Psoas muscle (tissue), 8 donors: ENCODE results near the gene ZNF66. TPM values are rescaled to one million over a fixed set of nuclear protein-coding genes. Genes with fewer than 3 reads are reported as not detected.
A peak's percentile ranks its signal among the peaks of the same experiment; 100 is the strongest.
"Not testable (repeated sequence)": the region's sequence is repeated elsewhere in the genome, so short reads cannot be mapped to it uniquely, and the experiment has no call there.

Source experiments
- ATAC-seq, 4 donors: fragments of 200-7000 bp; cut with Tn5 transposase; one replicate each; pipeline ENCODE4 v1.9.1; 2020; ENCODE audit warnings: moderate library complexity in 3 of 4, mild to moderate bottlenecking in 2 of 4
- DNase-seq, 2 donors: peaks; one replicate each; pipeline ENCODE4 v3.0.0-alpha.2; 2020
- H3K27ac ChIP-seq: fragments of 200-600 bp; one replicate; pipeline ENCODE4 v1.8.0; 2022
- H3K27me3 ChIP-seq, 3 donors: fragments of 200-600 bp in 1 of 3; one replicate each; pipeline versions ENCODE4 v1.6.1 to v1.8.0; 2013 to 2022; ENCODE audit warnings: low read length in 2 of 3, mild to moderate bottlenecking in 2 of 3, moderate library complexity in 1 of 3; ENCODE audit not compliant: insufficient read depth in 3 of 3
- H3K36me3 ChIP-seq, 2 donors: fragments of 200-600 bp in 1 of 2; one replicate each; pipeline versions ENCODE4 v1.6.1 to v1.8.0; 2013 to 2022; ENCODE audit warnings: low read depth in 1 of 2, mild to moderate bottlenecking in 1 of 2, moderate library complexity in 1 of 2; ENCODE audit not compliant: insufficient read depth in 1 of 2
- H3K4me1 ChIP-seq: fragments of 200-600 bp; one replicate; pipeline ENCODE4 v1.8.0; 2022
- H3K4me3 ChIP-seq: fragments of 200-600 bp; one replicate; pipeline ENCODE4 v1.8.0; 2022; ENCODE audit warnings: mild to moderate bottlenecking
- H3K9me3 ChIP-seq: fragments of 200-600 bp; one replicate; pipeline ENCODE4 v1.8.0; 2022
- WGBS, 3 donors: extraction: QIAGEN DNeasy Blood & Tissue Kit; methylation state at CpG; one replicate each; pipeline versions ENCODE4 v1.1.6 to v1.1.7; 2013; 5-methylcytosine and 5-hydroxymethylcytosine counted together
- intact Hi-C, 2 donors: fragments of 100-400 bp; cut with DNase I; formaldehyde crosslinking; loops; one replicate each; pipeline versions ENCODE4 v1.11.0 to v1.14.2; 2022
- long read RNA-seq, 2 donors: library from polyadenylated mRNA; unstranded; transcript quantifications; one replicate each; pipeline ENCODE4 v2.0.0, GENCODE V29; 2021
- polyA plus RNA-seq, 3 donors: library from polyadenylated mRNA; stranded (reverse); fragments of 200-250 nt; gene quantifications; one replicate each; pipeline ENCODE4 v1.2.3, GENCODE V29; 2013
- total RNA-seq, 4 donors: library from RNA; stranded (reverse); fragmentation: NEBNext Ultra II Directional in 2 of 4; extraction: Animal tissue kit (Norgen Biotek cat#: 25700) in 2 of 4; gene quantifications; one replicate each; pipeline versions ENCODE4 v1.2.1 to v1.2.4, GENCODE V29; 2021 to 2023
- TF ChIP-seq, protein P1 (sequence below): fragments of 200-600 bp; IDR thresholded peaks from one replicate; pipeline ENCODE4 v1.8.0; 2022; ENCODE audit warnings: antibody characterized with exemption
- donor health status: healthy with polysubstance abuse.
- donor health status: DM: no; HTN: no; CAD: no; lungs with moderate emphysema.
- donor health status: Bipolar disorder and iron deficiency.
- donor health status: healthy.
- donor health status: DM: yes; HTN: yes; CAD: no.
- donor health status: DM: no; HTN: no; CAD: no.
- donor health status: DM: no; HTN: no; CAD: no.
- donor health status: DM: yes; HTN: yes; CAD: no.

The ZNF66 gene
- 1 to 10 TPM in 1 of 4 donors, under 1 TPM in 3; 0.39 to 1.1 (median 0.64) TPM for total RNA-seq
- polyA plus RNA-seq = 1 to 10 TPM in 1 of 3 donors, under 1 TPM in 2; 0.31 to 3.0 (median 0.34) TPM
- long read RNA-seq, donor 1 = 0 reads
- long read RNA-seq, donor 2 = 0 reads

DNA sequence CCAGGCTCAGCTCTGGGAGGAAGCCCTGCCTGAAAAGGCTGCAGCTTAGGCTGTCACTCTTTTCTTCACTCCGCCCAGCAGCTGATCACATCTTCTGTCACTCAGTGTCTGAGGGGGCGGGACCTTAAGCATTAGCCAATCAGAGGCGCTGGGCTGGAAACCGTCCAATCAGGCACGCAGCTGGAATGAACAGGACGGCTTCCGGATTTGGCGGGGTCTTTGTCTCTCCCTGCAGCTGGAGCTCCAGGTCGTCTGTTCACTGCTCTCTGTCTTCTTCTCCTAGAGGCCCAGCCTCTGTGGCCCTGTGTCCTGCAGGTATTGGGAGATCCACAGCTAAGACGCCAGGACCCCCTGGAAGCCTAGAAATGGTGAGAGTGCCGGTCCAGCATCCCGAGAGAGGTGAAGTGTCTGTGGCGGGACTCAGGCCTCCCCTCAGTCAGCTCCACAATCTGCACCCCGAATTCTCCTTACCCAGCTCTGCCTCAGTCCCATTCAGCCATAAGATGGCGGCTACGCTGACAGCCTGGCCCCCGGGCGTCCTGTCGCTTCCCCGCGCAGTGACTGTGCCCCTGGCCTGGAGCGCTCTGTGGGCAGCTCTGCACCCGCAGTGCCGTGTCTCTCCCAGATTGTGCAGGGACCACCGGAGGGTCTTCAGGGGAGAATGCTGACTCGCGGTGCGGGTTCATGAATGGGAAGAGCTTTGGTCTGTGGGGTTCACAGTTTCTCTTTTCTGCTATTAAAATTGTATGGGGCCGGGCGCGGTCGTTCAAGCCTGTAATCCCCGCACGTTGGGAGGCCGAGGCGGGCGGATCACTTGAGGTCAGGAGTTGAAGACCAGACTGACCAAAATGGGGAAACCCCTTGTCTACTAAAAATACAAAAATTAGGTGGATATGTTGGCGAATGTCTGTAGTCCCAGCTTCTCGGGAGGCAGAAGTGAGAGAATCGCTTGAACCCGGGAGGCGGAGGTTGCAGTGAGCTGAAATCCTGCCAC lies at the start of gene ZNF66:
ZNF66 (plus strand) TSS at position 222 of the 994 bp plus-strand sequence; CDS start at position 366, 144 bp downstream.
- Histone ChIP-seq H3K27ac (no peak within 1 kb of the TSS), H3K36me3 (no peaks in the 10 kb centered on the region), H3K4me1 (no peaks in the 10 kb centered on the region), H3K27me3 (no peaks in the 10 kb centered on the region), H3K4me3 (peak within 1 kb of the TSS; percentile 93), H3K9me3 (no peaks in the 10 kb centered on the region)
- DNase-seq = peak; percentile 95 to 97
- 2% methylated on average over 42 of the region's 42 CpGs for WGBS, 3 donors
- ATAC-seq = peak; percentile 100
- TF ChIP-seq, protein P1, sequence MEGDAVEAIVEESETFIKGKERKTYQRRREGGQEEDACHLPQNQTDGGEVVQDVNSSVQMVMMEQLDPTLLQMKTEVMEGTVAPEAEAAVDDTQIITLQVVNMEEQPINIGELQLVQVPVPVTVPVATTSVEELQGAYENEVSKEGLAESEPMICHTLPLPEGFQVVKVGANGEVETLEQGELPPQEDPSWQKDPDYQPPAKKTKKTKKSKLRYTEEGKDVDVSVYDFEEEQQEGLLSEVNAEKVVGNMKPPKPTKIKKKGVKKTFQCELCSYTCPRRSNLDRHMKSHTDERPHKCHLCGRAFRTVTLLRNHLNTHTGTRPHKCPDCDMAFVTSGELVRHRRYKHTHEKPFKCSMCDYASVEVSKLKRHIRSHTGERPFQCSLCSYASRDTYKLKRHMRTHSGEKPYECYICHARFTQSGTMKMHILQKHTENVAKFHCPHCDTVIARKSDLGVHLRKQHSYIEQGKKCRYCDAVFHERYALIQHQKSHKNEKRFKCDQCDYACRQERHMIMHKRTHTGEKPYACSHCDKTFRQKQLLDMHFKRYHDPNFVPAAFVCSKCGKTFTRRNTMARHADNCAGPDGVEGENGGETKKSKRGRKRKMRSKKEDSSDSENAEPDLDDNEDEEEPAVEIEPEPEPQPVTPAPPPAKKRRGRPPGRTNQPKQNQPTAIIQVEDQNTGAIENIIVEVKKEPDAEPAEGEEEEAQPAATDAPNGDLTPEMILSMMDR = no peak
- intact Hi-C loops = loop anchor here in 1 of 2 donors (10.0 kb wide), 2 partner anchors 112 to 212 kb away; partner anchors contain the start of genes ZNF626 and ZNF737

DNA sequence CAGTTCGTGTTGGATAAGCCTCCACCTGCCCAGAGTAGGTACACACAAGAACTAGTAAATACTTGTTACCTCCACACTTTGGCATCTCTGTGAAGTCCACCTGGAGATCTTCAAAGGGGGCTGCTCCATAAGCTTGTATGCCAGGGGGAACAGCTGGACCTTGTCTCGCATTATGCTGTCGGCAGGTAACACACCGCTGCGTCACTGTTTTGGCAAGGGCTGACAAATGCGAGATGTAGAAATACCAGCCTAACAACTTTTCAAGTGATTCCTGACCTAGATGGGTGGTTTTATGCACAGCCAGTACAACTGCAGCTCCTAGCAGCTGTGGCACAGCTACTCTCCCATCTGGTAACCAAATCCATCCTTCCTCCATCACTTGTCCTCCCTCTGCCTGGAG lies 25.9 kb upstream of the ZNF66 start:
- H3K9me3 ChIP-seq, H3K27me3 ChIP-seq, ATAC-seq, H3K36me3 ChIP-seq, H3K4me1 ChIP-seq, H3K4me3 ChIP-seq, H3K27ac ChIP-seq, intact Hi-C loops, DNase-seq: not testable (repeated sequence)
- WGBS, 3 donors = 86 to 89% (median 87%) methylated on average over 6 of the region's 6 CpGs

DNA sequence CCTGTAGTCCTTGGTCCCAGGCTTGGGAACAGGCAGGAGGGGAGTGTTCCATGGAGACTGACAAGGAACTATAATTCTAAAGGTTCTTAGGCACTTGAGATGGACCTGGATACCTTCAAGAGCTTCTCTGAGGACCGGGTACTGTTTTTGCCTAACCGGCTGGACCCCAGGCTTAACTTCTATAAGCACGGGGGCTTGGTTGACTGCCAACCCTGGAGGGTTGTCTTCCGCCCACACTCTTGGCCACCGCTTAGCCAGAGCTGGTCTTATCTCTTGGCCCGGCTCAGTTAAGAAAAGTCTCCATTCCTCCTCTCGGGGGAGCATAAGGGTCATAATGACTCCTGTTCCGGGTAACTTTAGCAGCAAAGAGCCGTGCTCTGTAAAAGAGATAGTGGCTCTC lies 23.8 kb upstream of the ZNF66 start:
- H3K27me3 ChIP-seq, H3K4me3 ChIP-seq, ATAC-seq, DNase-seq, H3K27ac ChIP-seq, H3K4me1 ChIP-seq, H3K9me3 ChIP-seq, intact Hi-C loops, H3K36me3 ChIP-seq: not testable (repeated sequence)
- WGBS, 3 donors = 74 to 86% (median 80%) methylated on average over 9 of the region's 9 CpGs

DNA sequence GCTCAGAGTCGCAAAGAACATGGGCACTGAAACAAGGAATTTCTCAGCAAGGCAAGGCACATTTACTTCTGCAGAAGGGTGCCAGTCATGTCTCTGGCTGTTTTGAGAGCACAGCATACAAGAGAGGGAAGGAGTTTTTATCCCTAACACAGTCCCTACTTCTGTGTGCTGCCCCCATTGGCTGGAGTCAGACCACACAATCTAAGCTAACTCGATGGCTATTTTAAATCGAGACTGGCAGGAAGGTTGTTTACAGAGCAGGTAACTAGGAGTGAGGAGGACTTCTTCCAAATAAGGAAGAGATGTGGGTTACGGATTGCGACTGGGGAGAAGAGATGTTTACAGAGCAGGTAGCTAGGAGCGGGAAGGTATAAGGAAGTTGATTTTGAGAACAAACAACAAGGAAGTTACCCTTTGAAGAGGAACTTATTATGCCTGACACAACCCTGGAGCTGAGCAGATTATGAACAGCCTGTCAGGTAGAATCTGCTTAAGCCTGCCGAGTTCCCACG lies 6.8 kb upstream of the ZNF66 start:
- DNase-seq, H3K4me1 ChIP-seq, intact Hi-C loops, H3K36me3 ChIP-seq, H3K9me3 ChIP-seq, ATAC-seq, H3K27ac ChIP-seq, H3K4me3 ChIP-seq, H3K27me3 ChIP-seq: not testable (repeated sequence)
- 90 to 92% (median 91%) methylated on average over 6 to 8 of the region's 8 CpGs for WGBS, 3 donors

DNA sequence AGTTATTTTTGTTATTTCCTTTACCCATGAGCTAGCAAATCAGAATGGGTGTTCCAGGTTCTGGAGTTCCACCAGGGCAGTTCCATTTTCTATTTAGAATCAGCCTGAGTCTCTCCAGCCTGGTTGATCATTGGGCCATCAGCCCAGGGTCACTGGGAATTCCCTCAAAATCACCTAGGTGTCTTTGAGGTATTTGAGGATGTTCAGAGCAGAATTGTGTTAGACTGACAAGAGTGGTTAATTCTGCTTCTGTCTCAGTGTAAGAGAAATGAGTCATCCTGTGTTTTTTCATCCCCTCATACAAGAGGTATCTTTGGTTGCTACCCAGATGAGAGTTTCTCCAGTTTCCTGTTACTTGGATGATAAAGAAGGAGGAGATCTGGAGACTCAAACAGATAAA lies 11.7 kb downstream of the ZNF66 start:
- H3K36me3 ChIP-seq = peaks cover 0 to 10% of the 10 kb centered on the region in 2 donors
- no peak overlapping the region for H3K27ac ChIP-seq
- intact Hi-C loops = no loop called here
- H3K4me3 ChIP-seq = no peak overlapping the region
- no peaks in the 10 kb centered on the region for H3K27me3 ChIP-seq
- TF ChIP-seq, protein P1 = no peak
- no peaks in the 10 kb centered on the region for H3K9me3 ChIP-seq
- ATAC-seq = no peak
- H3K4me1 ChIP-seq = no peaks in the 10 kb centered on the region
- DNase-seq = no peak

DNA sequence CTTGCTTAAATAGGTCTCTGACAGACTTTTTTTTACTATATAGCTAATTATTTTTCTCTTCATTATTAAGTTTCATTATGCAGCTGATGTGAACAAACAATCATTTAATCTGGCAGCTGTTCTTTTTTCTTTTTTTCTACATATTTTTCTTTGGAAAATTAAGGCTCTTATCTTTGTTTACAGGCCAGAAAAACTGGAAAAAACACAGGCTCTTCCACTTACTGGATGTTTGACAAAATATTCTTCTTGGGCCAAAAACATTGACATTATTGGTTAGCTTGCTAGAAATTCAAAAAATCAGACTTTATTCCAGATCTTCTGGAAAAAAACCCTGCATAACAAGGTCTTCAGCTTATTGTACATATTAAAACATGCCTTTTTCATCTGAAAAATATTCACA lies 15.7 kb downstream of the ZNF66 start:
- intact Hi-C loops = no loop called here
- DNase-seq (no peak), ATAC-seq (no peak)
- Histone ChIP-seq H3K9me3 (peaks cover 3% of the 10 kb centered on the region), H3K4me1 (no peaks in the 10 kb centered on the region), H3K27ac (no peak overlapping the region), H3K27me3 (no peaks in the 10 kb centered on the region), H3K4me3 (no peak overlapping the region), H3K36me3 (peaks cover 7 to 8% of the 10 kb centered on the region in 2 donors)
- TF ChIP-seq, protein P1 = no peak

DNA sequence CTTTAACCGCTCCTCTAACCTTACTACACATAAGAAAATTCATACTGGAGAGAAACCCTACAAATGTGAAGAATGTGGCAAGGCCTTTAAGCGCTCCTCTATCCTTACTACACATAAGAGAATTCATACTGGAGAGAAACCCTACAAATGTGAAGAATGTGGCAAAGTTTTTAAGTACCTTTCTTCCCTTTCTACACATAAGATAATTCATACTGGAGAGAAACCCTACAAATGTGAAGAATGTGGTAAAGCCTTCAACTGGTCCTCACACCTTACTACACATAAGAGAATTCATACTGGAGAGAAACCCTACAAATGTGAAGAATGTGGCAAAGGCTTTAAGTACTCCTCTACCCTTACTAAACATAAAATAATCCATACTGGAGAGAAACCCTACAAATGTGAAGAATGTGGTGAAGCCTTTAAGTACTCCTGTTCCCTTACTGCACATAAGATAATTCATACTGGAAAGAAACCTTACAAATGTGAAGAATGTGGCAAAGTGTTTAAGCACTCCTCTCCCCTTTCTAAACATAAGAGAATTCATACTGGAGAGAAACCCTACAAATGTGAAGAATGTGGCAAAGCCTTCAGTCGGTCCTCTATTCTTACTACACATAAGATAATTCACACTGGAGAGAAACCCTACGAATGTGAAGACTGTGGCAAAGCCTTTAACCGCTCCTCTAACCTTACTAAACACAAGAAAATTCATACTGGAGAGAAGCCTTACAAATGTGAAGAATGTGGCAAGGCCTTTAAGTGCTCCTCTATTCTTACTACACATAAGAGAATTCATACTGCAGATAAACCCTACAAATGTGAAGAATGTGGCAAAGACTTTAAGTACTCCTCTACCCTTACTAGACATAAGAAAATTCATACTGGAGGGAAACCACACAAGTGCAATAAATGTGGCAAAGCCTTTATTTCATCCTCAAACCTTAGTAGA lies 30.5 kb downstream of the ZNF66 start:
- H3K27ac ChIP-seq, intact Hi-C loops, H3K36me3 ChIP-seq, DNase-seq, ATAC-seq, H3K27me3 ChIP-seq, H3K4me1 ChIP-seq, H3K4me3 ChIP-seq: not testable (repeated sequence)
- 90 to 99% (median 99%) methylated on average over 5 of the region's 5 CpGs for WGBS, 3 donors
- H3K9me3 ChIP-seq = peaks cover 55% of the 10 kb centered on the region
